OCI-LY1 (cell line): ENCODE results near the gene ZBTB32.

Experiments used
- CTCF ChIP-seq: fragments of 200-600 bp; sonication (generic), shearing (Covaris generic); IDR thresholded peaks from 2 replicates; pipeline ENCODE4 v1.5.1; 2017; ENCODE audit warnings: mild to moderate bottlenecking, antibody characterized with exemption, low read length, moderate library complexity, mixed read lengths
- EZH2 ChIP-seq: fragments of 200-600 bp; sonication (generic), shearing (Covaris generic); IDR thresholded peaks from 2 replicates; pipeline ENCODE4 v1.8.0; 2017; ENCODE audit warnings: borderline replicate concordance, mixed run types, mild to moderate bottlenecking, antibody characterized with exemption, low read length, moderate library complexity, mixed read lengths

- no peak for TF ChIP-seq CTCF
- TF ChIP-seq EZH2 = no peak
These were observed 11.0 kb downstream of the ZBTB32 start for GRCh38 chr19:35715355-35715809.
